ENCODE results near the gene SIGLEC14. TPM values are rescaled to one million over a fixed set of nuclear protein-coding genes. Genes with fewer than 3 reads are reported as not detected.
"Not testable (repeated sequence)": the region's sequence is repeated elsewhere in the genome, so short reads cannot be mapped to it uniquely, and the experiment has no call there.

The SIGLEC14 gene
- total RNA-seq, 1 experiment from 2014 or later = not detected

DNA sequence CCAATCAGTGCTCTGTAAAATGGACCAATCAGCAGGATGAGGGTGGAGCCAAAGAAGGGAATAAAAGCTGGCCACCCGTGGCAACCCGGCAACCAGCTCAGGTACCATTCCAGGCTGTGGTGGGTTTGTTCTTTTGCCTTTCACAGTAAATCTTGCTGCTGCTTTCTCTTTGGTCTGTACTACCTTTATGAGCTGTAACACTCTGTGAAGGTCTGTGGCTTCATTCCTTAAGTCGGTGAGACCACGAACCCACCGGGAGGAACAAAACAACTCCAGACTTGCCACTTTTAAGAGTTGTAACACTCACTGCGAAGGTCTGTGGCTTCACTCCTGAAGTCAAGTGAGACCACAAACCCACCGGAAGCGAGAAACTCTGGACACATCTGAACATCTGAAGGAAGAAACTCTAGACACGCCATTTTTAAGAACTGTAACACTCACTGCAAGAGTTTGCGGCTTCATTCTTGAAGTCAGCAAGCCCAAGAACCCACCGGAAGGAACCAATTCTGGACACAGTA is 30.0 kb upstream of the SIGLEC14 start:
- in situ Hi-C loops (cut with HindIII; ENCODE audit: low sequenced_read_pairs) = no loop called here
- no peak for DNase-seq (ENCODE audit: low spot score)

DNA sequence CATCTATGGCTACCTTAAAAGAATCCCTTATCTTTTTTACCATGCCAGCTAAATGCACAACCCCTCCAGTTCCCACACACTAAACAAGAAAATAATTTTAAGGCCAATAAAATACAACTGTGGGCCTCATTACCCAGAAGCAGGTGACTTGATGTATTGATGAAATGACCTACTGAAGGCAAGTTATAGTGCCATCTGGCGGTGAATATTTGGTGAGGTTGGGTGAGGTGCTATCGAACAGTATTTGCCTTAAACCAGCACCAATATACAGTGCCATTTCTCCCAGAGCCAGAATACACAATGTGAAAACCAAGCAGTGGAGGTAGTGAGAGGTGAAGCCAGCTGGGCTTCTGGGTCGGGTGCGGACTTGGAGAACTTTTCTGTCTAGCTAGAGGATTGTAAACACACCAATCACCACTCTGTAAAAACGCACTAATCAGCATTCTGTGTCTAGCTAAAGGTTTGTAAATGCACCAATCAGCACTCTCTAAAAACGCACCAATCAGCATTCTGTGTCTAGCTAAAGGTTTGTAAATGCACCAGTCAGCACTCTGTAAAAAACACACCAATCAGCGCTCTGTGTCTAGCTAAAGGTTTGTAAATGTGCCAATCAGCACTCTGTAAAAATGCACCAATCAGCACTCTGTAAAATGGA is 29.4 kb upstream of the SIGLEC14 start:
- not testable (repeated sequence) for DNase-seq (ENCODE audit: low spot score)

DNA sequence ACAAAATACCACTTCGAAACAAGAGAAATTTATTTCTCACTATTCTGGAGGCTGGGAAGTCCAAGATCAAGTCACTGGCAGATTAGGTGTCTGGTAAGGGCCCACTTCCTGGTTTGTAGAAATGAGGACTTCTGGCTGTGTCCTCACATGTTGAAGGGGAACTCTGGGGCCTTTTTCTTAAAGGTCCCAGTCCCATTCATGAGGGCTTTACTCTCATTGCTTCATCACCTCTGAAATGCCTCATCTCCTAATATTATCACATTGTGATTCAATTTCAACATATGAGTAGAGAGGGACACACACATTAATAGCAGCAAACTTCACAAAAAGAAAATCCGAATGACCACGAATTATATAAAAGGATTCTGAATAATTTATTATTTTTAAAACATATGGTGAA is 21.6 kb upstream of the SIGLEC14 start:
- in situ Hi-C loops (cut with HindIII; ENCODE audit: low sequenced_read_pairs) = no loop called here

More for the DNA sequence above, 29.4 kb upstream of the SIGLEC14 start:
- in situ Hi-C loops (cut with HindIII; ENCODE audit: low sequenced_read_pairs) = not testable (repeated sequence)

DNA sequence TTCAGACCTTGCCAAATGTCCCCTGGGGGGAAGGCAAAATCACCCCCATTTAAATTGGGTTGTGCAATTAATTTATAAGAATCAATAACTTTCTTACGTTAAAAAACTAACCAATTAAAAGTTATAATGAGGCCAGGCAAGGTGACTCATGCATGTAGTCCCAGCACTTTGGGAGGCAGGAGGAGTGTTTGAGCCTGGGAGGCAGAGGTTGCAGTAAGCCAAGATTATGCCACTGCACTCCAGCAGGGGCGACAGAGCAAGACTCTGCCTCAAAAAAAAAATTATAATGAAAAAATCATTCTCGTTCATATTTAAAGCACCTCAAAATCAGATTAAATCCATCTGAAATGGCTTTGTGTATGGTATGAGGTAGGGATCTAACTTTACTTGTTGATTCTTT is 18.4 kb upstream of the SIGLEC14 start:
- no peak for DNase-seq (ENCODE audit: low spot score)
- in situ Hi-C loops (cut with HindIII; ENCODE audit: low sequenced_read_pairs) = no loop called here

More for the DNA sequence above, 21.6 kb upstream of the SIGLEC14 start:
- DNase-seq (ENCODE audit: low spot score) = no peak

DNA sequence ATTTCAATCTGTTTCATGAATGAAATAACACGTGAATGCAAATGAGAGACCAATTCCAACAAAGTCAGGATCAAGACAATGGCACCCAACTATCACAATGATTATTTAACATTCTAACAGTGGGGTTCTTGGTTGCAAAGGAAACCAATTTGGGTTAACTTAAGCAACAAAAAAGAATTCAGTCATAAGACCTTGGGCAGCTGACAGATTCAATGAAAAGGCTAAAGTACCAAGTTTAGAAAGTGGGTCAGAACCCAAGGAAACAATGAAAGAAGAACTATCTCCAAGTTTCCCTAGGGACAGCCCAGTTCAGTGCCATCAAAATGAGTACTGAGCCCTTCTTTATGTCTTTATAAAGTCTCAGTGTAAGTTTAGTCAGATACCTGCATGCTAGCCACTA is 17.5 kb upstream of the SIGLEC14 start:
- in situ Hi-C loops (cut with HindIII; ENCODE audit: low sequenced_read_pairs) = no loop called here

DNA sequence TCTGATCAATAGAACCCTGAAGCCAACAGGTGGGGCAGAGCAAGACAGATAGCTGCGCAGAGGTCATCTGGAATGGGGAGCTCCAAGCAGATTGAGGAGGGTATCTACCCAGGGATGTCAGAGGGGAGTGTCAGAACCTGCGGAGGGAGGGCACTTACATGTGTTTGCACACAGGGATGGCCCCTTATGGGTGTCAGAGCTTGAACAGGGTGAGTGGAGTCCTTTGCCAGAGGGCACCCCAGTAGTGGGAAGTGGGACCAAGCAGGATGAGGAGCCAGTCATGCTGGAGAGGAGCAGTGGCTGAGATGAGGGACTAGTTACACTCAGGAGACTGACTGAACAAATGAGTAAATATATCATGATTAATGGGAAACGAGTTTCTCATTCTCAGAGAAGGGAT is 17.0 kb upstream of the SIGLEC14 start:
- no peak for DNase-seq (ENCODE audit: low spot score)
- in situ Hi-C loops (cut with HindIII; ENCODE audit: low sequenced_read_pairs) = no loop called here

More for the DNA sequence above, 17.5 kb upstream of the SIGLEC14 start:
- peak; percentile 8 for DNase-seq (ENCODE audit: low spot score)

DNA sequence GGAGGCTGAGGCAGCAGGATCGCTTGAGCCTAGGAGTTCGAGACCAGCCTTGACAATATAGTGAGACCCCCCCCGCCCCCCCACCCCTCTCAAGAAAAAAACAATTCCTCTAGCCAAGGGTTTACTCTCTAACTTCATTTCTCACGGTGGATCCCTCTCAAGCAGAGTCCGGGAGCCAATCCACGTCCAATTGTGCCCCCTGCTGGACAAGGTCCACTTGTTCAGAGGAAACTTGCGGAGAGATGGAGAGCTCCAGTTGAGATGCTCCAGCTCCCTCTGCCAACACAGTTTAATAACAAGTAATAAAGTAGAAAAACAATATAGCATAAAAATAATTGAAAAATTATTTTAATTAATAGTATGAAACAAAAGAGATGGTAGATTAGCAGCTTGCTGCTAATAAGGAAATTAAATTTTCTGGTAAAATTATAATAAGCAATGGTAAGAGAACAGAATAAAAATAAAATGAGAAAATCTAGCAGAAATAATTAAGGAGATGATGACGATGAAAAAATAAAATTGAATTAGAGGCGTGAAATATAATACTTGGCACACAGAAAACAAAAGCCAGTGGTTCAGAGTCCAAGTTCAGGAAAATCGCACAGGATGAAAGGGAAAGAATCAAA is 14.5 kb upstream of the SIGLEC14 start:
- in situ Hi-C loops (cut with HindIII; ENCODE audit: low sequenced_read_pairs) = no loop called here
- peak; percentile 82 for DNase-seq (ENCODE audit: low spot score)

DNA sequence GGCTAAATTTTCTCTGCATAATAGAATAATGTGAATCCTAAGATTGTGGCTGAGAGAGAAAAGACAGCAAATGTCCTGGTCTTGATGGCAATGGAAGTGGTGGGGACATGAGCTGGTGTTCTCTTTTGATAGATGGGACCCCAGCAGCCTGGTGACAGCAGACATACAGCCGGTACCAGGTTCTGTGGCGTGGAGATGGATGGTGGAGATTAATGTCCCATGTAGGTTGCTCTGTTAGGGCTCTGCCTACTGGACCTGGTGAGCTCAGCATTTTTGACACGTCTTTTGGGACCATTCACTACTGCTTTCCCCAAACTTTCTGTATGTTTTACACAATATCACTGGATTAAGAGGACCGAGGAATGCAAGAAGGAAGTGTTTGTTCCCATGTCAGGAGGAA is 8.2 kb upstream of the SIGLEC14 start:
- in situ Hi-C loops (cut with HindIII; ENCODE audit: low sequenced_read_pairs) = no loop called here
- no peak for DNase-seq (ENCODE audit: low spot score)

DNA sequence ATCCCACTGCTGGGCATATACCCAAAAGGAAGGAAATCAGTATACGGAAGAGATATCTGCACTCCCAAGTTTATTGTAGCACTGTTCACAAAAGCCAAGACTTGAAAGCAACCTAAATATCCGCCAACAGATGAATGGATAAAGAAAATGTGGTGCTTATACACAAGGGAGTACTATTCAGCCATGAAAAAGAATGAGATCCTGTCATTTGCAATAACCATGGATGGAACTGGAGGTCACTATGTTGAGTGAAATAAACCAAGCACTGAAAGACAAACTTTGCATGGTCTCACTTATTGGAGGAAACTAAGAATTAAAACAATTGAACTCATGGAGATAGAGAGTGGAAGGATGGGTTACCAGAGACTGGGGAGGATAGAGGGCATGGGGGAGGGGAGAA is 6.5 kb upstream of the SIGLEC14 start:
- in situ Hi-C loops (cut with HindIII; ENCODE audit: low sequenced_read_pairs) = no loop called here
- no peak for DNase-seq (ENCODE audit: low spot score)

DNA sequence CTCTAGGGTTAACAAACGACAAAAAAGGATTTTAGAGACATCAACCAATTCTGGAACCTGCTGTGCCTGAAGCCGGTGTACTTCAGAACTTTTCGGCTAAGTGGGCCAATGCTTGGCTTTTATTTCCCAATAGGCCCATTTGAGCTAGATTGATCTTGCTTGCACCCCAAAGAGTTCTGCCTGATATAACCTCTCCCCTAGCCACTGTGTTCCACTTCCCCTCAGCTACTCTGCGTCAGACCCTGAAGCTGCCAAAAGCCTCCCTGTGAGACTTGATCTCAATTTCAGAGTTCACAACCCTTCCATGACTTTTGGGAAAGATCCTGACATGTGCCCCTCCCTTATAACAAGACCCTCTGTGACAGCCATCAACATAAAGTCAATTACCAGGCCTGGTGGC is 5.6 kb upstream of the SIGLEC14 start:
- in situ Hi-C loops (cut with HindIII; ENCODE audit: low sequenced_read_pairs) = no loop called here
- DNase-seq (ENCODE audit: low spot score) = no peak

DNA sequence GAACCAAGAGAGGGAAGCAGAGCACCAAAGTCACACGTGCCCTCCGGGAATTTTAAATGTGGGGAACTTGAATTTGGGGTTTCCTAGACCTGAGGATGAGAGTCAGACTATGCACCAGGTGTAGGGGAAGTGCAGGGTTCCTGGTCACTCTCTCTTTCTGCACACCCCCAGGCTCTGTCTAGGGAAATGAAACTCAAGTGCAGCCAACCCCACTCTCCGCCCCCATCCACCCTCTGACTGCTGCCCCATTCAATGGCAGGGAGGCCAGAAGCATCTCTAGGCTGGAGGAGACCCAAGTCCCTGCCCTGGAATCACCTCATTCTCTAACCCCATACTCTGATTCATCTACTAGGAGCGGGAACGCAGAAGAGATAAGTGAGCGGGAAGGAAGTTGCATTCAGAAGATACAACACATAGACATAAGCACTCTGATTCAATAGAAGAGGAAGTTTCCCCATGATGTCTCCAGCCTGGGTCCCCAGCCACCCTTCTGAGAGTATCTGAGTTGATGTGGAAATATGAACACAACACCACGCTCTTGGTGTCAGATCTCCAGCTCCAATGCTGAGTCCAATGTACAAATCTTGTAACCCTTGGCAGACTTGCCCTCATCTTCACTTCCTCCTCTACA is 4.7 kb upstream of the SIGLEC14 start:
- in situ Hi-C loops (cut with HindIII; ENCODE audit: low sequenced_read_pairs) = no loop called here

DNA sequence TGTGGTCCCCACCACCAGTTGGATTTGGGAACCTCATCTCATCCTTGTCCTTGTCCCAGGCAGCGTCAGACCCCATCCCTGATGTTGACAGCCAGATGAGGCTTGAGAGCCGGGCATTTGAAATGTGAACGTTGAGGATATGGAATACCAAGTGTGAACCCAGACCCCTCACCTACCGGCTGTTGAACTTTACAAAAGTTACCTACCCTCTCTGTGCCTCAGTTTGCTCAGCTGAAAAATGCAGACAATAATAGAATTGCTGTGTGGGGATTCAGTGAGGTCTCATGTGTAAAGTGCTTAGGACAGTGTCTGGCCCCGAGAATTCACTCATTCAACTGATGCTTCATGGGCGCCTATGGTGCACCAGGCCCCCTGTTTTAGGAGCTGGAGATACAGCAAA is 693 bp upstream of the SIGLEC14 start:
- DNase-seq (ENCODE audit: low spot score) = no peak
- in situ Hi-C loops (cut with HindIII; ENCODE audit: low sequenced_read_pairs) = no loop called here

More for the DNA sequence above, 4.7 kb upstream of the SIGLEC14 start:
- DNase-seq (ENCODE audit: low spot score) = no peak

DNA sequence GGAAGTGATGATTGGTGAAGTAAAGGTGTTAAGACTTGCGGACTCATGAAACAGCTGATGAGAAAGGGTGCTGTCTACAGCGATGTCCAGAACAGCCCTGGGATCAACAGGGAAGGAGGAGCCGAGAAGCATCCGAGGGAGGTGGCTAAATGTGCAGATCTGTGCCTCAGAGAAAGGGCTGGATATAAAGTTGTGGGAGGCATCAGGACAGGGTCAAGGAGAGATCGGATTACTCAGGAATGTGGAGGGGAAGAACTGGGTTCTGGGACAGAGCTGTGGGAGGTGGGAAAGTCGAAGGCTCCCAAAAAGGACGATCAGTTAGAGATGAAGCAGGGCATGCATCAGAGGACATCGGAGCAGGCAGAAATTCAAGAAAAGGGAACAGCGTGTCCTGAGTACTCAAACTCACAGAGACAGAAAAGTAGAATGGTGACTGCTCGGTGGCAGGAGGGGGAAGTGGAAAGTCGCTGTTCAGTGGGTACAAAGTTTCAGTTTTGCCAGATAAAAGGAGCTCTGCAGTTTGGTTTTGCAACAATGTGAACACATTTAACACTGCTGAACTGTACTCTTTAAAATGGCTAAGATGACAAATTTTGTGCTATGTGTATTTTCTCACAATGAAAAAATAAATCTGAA is 1.9 kb downstream of the SIGLEC14 start:
- in situ Hi-C loops (cut with HindIII; ENCODE audit: low sequenced_read_pairs) = no loop called here
- DNase-seq (ENCODE audit: low spot score) = no peak

DNA sequence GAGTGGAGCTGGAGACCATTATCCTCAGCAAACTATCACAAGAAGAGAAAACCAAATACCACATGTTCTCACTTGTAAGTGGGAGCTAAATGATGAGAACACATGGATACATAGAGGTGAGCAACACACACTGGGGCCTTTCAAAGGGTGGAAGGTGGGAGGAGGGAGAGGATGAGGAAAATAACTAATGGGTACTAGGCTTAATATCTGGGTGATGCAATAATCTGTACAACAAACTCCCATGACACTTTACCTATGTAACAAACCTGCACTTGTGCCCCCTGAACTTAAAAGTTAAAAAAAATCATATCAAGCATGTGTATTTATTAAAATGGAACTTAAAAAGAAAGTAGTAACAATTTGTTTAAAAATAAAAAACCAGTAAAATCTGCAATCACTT is 5.0 kb downstream of the SIGLEC14 start:
- no peak for DNase-seq (ENCODE audit: low spot score)

DNA sequence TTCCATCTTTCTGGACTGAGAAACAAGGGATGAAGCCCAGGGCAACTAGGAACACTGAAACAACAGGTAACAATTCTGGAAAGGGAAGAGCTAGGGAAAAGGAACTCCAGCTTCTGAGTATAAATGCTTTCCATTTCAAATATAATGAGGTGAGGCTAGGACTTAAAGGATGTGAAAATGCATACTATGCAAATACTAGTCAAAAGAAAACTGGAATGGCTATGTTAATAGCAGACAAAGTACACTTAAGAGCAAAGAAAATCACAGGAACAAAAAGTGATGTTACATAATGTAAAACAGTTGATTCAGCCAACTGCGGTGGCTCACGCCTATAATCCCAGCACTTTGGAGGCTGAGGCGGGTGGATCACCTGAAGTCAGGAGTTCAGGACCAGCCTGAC is 6.2 kb downstream of the SIGLEC14 start:
- no peak for DNase-seq (ENCODE audit: low spot score)
- in situ Hi-C loops (cut with HindIII; ENCODE audit: low sequenced_read_pairs) = no loop called here

More for the DNA sequence above, 5.0 kb downstream of the SIGLEC14 start:
- in situ Hi-C loops (cut with HindIII; ENCODE audit: low sequenced_read_pairs) = no loop called here

DNA sequence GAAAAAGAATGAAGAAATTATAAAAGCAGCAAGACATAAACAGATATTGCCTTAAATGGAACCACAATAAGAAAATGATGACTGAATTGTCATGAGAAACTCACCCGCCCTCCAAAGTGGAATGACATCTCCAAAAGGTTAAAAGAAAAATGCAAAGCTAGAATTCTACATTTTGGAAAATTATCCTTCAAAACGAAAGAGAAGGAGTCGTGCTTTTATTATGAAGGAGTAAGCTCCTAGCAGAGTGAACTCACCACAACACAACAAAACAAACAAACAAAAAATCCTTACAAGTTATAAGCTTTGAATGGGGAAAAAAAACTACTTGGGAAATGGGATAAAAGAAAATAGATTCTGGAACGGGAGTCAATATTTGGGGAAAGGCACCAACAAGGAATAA is 6.7 kb downstream of the SIGLEC14 start:
- no peak for DNase-seq (ENCODE audit: low spot score)
- in situ Hi-C loops (cut with HindIII; ENCODE audit: low sequenced_read_pairs) = no loop called here

DNA sequence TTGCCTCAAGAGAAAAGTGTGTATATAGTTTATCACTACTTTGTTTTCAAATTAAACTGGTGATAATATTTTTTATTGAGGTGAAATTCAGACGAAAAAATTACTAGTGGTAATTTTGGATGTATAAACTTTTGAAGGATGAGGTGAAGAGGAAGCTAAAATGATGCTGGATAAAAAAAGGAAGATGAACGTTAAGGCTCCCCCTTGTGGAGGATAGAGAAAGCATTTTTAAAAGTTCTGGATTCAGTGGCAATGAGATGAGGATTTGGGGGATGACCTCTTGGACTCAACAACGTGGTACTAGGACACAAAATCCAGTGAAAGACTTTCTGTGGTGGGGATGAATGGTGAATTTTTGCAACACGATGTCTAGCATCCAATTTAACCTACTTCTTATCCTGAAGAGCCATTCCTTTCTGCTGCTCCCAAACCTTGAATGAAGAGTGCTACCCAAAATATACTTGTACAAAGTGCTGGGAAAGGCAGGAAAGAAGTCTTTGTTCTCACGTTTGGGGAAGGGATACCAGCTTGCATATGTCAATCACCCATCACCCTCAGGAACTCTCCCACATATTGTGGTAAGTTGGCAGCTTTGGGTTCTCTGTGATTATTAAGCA is 9.2 kb downstream of the SIGLEC14 start:
- in situ Hi-C loops (cut with HindIII; ENCODE audit: low sequenced_read_pairs) = no loop called here
- DNase-seq (ENCODE audit: low spot score) = no peak

DNA sequence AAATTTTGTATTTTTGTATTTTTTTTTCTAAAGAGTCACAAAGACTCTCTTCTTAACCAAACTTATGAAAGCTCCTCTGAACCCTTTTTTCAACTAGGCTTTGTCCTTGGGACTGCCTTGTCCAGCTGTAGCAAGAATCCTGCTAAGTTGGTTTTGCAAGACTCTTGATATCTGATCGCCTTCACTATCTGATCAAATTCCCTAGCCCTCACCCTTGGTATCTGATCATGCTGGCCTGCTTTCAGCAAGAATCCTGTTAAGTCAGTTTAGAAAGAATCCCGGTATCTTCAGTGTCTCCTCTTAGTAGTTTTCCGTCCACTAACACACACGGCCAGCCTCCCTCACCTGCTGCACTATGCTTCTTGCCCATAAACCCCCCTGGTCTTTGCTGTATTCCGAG is 14.5 kb downstream of the SIGLEC14 start:
- in situ Hi-C loops (cut with HindIII; ENCODE audit: low sequenced_read_pairs) = no loop called here

DNA sequence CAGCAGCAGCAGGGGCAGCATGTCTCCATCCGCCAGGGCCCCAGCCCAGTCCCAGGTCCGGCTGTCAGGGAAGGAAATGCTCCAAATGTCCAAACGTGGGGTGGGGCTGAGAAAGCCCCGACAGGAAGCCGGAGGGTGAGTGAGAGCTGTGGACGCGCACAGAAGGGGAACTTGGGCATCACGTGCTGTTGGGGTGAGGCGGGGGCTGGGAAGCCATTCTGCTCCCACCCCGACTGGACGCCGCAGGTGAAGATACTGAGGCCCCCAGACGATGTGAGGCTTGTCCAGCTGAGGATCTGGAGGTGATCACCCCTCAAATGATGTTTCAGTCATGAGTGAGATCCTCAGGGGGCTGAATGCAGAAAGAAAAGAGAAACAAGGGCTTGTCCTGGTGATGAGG is 16.3 kb downstream of the SIGLEC14 start, which contains the start of gene SIGLEC5:
Gene SIGLEC5, minus strand, starts transcription at position 87 of the 400 bp plus-strand sequence. Its CDS starts 66 bp downstream, at position 21.
- DNase-seq (ENCODE audit: low spot score); in situ Hi-C loops (cut with HindIII; ENCODE audit: low sequenced_read_pairs): not testable (repeated sequence)

More for the DNA sequence above, 14.5 kb downstream of the SIGLEC14 start:
- DNase-seq (ENCODE audit: low spot score) = no peak
